CD4-positive, alpha-beta T cell treated with Interleukin-12 subunit alpha and Interleukin-12 subunit beta, for 1 hour (primary cell): ENCODE data around the gene PCDHGA2.
"Not testable (repeated sequence)": the region's sequence is repeated elsewhere in the genome, so short reads cannot be mapped to it uniquely, and the experiment has no call there.

Experiments
- DNase-seq: peaks from one replicate; pipeline ENCODE4 v3.0.0-alpha.2; 2020

PCDHGA2 gene

GRCh38 chr5:141349917-141350619 lies 11.5 kb downstream of the PCDHGA2 start, which contains the start of gene PCDHGB1:
PCDHGB1 (plus strand) TSS chr5:141350099; CDS start chr5:141350261, 162 bp downstream.
- peak; percentile 41 for DNase-seq

GRCh38 chr5:141351591-141351990 lies 13.0 kb downstream of the PCDHGA2 start:
- no peak for DNase-seq

GRCh38 chr5:141354900-141355469 lies 16.4 kb downstream of the PCDHGA2 start, which contains the start of gene PCDHGA4:
PCDHGA4 (plus strand) TSS chr5:141355021; CDS start chr5:141355108, 87 bp downstream.
- DNase-seq: peak; percentile 5

GRCh38 chr5:141355641-141356040 lies 17.1 kb downstream of the PCDHGA2 start:
- no peak for DNase-seq

GRCh38 chr5:141356133-141356532 lies 17.6 kb downstream of the PCDHGA2 start:
- no peak for DNase-seq

GRCh38 chr5:141356950-141357349 lies 18.4 kb downstream of the PCDHGA2 start:
- no peak for DNase-seq

DNA sequence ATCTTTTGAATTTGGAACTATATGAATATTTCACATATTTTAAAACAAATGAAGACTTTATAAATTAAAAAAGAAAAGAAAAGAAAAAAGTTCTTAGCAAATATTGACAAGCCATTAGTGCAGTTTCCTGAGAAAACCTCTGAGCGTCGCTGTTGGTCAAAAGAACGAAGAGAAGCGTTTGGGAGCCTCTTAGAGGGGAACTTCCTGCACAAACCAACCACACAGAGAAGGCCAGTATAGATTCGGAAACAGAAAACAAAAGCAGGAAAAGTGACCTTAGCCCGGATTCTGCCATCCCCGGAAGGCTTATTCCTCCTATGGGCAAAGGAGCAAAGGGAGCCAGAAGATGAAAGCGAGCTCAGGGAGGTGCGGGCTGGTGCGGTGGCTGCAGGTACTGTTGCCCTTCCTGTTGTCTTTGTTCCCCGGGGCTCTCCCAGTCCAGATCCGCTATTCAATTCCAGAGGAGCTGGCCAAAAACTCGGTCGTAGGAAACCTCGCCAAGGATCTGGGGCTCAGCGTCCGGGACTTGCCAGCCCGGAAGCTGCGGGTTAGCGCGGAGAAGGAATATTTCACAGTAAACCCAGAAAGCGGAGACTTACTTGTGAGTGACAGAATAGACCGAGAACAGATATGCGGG lies 21.3 kb downstream of the PCDHGA2 start, which contains the start of gene PCDHGB2:
Gene PCDHGB2 (plus strand): TSS at position 205 of the 637 bp plus-strand sequence. CDS start 142 bp downstream, at position 347.
- peak; percentile 50 for DNase-seq

GRCh38 chr5:141360685-141361084 lies 22.1 kb downstream of the PCDHGA2 start:
- DNase-seq: no peak

DNA sequence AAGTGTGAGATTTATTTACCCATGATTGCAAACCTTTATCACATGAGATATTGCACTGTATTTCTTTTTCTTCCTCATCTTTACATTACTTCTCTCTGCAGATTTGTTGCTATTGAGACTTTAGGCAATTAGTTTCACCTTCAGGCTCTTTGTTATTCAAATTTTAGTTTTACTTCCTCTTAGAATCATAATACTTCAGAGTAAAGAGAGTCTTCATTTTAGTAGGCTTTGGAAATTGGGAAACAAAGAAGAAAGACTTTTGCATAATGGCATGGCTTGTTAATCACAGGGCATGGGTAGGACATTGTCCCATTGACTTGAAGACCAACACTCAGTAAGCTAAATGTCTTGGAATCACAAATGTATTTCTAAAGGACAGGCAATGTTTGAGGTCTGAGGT lies 24.2 kb downstream of the PCDHGA2 start:
- DNase-seq: no peak

GRCh38 chr5:141363952-141364660 lies 25.5 kb downstream of the PCDHGA2 start, which contains the start of gene PCDHGA5:
PCDHGA5 (plus strand) TSS chr5:141364162; CDS start chr5:141364331, 169 bp downstream.
- DNase-seq: no peak

DNA sequence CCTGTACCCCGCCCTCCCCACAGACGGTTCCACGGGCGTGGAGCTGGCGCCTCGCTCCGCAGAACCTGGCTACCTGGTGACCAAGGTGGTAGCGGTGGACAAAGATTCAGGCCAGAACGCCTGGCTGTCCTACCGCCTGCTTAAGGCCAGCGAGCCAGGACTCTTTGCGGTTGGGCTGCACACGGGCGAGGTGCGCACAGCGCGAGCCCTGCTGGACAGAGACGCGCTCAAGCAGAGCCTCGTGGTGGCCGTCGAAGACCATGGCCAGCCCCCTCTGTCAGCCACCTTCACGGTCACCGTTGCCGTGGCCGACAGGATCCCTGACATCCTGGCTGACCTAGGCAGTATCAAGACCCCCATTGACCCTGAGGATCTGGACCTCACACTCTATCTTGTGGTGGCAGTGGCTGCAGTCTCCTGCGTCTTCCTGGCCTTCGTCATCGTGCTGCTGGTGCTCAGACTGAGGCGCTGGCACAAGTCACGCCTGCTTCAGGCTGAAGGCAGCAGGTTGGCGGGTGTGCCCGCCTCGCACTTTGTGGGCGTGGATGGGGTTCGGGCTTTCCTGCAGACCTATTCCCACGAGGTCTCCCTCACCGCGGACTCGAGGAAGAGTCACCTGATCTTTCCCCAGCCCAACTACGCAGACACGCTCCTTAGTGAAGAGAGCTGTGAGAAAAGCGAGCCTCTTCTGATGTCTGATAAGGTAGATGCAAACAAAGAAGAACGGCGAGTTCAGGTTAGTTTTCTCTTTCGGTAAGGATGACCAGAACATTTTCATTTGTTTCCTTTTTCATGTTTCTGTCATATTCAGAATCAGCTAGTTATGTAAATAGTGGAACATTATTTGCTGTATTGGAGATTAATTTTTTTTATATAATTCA lies 27.7 kb downstream of the PCDHGA2 start:
- DNase-seq: no peak

GRCh38 chr5:141369994-141370848 lies 31.7 kb downstream of the PCDHGA2 start, which contains the start of gene PCDHGB3:
PCDHGB3 (plus strand) TSS chr5:141370242; CDS start chr5:141370395, 153 bp downstream.
- DNase-seq: peak; percentile 48

DNA sequence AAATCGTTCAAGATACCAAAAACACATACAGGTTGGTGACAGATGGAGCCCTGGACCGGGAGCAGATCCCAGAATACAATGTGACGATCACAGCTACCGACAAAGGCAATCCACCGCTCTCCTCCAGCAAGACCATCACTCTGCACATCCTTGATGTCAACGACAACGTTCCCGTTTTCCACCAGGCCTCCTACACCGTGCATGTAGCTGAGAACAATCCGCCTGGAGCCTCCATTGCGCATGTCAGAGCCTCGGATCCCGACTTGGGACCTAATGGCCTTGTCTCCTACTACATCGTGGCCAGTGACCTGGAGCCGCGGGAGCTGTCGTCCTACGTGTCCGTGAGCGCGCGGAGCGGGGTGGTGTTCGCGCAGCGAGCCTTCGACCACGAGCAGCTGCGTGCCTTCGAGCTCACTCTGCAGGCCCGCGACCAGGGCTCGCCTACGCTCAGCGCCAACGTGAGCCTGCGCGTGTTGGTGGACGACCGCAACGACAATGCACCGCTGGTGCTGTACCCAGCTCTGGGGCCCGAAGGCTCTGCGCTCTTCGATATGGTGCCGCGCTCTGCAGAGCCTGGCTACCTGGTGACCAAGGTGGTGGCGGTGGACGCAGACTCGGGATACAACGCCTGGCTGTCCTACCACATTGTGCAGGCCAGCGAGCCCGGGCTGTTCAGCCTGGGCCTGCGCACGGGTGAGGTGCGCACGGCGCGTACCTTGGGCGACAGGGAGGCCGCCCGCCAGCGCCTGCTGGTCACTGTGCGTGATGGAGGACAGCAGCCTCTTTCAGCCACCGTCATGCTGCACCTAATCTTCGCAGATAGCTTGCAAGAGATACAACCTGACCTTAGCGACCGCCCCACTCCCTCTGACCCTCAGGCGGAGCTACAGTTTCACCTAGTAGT lies 33.3 kb downstream of the PCDHGA2 start:
- no peak for DNase-seq

DNA sequence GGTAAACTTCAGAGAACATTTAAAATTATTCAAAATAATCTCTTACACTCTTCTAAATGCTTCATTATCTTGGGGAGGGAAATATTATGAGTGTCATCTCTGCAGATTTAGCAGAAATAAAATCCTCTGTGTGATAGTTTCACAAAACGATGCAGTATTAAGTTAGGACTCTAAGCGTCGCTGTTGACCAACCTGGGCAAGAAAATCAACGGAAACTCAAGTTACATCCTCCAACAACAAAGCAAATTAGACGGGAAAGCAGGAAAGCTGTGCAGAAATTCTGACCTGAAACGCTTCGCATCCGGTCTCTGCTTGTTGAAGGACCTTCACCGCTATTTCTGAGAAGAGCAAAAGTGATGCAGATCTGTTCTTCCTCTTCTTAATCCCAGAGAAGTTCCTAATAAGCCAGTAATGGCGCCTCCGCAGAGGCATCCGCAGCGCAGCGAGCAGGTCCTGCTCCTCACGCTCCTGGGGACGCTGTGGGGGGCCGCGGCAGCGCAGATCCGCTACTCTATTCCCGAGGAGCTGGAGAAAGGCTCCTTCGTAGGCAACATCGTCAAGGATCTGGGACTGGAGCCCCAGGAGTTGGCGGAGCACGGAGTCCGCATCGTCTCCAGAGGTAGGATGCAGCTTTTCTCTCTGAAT lies 35.2 kb downstream of the PCDHGA2 start, which contains the start of gene PCDHGA6:
Gene PCDHGA6 (plus strand): TSS at position 219 of the 645 bp plus-strand sequence. CDS start 193 bp downstream, at position 412.
- peak; percentile 13 for DNase-seq

DNA sequence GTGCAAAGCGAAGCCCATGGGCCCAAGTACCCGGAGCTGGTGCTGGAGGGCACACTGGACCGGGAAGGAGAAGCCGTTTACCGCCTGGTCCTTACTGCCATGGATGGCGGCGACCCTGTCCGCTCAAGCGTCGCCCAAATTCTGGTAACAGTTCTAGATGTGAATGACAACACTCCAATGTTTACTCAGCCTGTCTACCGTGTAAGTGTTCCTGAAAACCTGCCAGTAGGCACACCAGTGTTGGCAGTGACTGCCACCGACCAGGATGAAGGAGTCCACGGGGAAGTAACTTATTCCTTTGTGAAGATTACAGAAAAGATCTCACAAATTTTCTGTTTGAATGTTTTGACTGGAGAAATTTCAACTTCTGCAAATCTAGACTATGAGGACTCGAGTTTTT lies 36.1 kb downstream of the PCDHGA2 start:
- no peak for DNase-seq

GRCh38 chr5:141375444-141376155 lies 37.0 kb downstream of the PCDHGA2 start:
- DNase-seq: not testable (repeated sequence)

GRCh38 chr5:141382469-141383294 lies 44.1 kb downstream of the PCDHGA2 start, which contains the start of gene PCDHGA7:
PCDHGA7 (plus strand) TSS chr5:141382742; CDS start chr5:141382900, 158 bp downstream.
- DNase-seq: no peak
